ENCODE data around the gene MDC1.

The MDC1 gene

GRCh38 chr6:30744054-30744805 lies 27.1 kb upstream of the MDC1 start, which contains the start of gene IER3:
Gene IER3 (minus strand): TSS chr6:30744547. CDS start chr6:30744518, 29 bp downstream.
- H3K4me3 ChIP-seq (ENCODE audit: low read depth, low read length), result peak within 1 kb of the TSS; percentile 92
- no peaks in the 10 kb centered on the region for H3K36me3 ChIP-seq (ENCODE audit: control insufficient read depth, insufficient read depth, low read length)
- H3K4me2 ChIP-seq (ENCODE audit: low read length), result peak within 1 kb of the TSS; percentile 80
- H3K9ac ChIP-seq, result no peak within 1 kb of the TSS
- H3K79me2 ChIP-seq, result peaks cover 9% of the 10 kb centered on the region
- TF ChIP-seq, protein P1, sequence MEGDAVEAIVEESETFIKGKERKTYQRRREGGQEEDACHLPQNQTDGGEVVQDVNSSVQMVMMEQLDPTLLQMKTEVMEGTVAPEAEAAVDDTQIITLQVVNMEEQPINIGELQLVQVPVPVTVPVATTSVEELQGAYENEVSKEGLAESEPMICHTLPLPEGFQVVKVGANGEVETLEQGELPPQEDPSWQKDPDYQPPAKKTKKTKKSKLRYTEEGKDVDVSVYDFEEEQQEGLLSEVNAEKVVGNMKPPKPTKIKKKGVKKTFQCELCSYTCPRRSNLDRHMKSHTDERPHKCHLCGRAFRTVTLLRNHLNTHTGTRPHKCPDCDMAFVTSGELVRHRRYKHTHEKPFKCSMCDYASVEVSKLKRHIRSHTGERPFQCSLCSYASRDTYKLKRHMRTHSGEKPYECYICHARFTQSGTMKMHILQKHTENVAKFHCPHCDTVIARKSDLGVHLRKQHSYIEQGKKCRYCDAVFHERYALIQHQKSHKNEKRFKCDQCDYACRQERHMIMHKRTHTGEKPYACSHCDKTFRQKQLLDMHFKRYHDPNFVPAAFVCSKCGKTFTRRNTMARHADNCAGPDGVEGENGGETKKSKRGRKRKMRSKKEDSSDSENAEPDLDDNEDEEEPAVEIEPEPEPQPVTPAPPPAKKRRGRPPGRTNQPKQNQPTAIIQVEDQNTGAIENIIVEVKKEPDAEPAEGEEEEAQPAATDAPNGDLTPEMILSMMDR (IDR thresholded peaks at IDR 0.05), result peak; percentile 44
- peaks cover 9% of the 10 kb centered on the region for H3K4me1 ChIP-seq
- no peaks in the 10 kb centered on the region for H3K9me3 ChIP-seq (ENCODE audit: control insufficient read depth, low read length)
- H3K27me3 ChIP-seq (ENCODE audit: control insufficient read depth, insufficient read depth, low read length), result no peaks in the 10 kb centered on the region
- H3K27ac ChIP-seq, result peak within 1 kb of the TSS; percentile 72
- H2AFZ ChIP-seq, result peak within 1 kb of the TSS; percentile 72

DNA sequence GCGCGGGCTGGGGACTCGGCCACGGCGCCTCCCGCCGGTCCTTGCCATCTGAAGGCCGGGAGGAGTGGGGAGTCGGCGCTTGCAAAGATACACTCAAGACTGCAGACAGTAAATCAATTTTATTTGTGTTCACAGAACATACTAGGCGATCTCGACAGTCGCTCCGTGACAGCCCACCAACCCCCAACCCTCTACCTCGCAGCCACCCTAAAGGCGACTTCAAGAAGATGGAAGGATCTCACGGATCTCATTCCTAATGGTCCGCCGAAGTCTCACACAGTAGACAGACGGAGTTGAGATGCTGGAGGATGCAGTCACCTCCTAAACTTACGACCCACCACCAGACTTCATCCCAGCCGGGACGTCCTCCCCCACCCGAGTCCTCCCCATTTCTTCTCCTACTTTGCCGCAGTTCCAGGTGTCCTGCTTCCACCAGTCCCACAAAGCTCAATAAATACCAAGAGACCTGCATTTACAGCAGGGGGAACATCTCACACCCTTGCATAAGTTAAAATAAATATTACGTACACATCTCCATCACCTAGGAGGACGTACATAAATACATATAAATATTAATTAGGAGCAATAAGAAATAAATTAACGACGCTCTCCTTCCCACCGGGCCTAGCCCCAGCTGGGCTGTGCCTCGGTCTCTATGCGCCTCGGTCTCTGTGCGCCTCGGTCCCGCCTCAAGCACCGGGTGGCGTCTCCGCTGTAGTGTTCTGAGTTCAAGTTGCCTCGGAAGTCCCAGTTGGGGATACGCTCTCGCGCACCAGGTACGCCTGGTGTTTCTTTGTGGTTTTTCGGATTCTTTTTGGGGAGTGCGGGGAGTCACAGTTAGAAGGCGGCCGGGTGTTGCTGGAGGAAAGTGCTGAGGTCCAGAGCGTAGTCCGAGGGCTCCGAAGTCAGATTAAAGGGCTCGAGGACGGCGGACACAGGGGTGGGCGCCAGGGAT lies 26.3 kb upstream of the MDC1 start:
- peak overlapping the region; percentile 92 for H3K4me3 ChIP-seq (ENCODE audit: low read depth, low read length)
- no peaks in the 10 kb centered on the region for H3K27me3 ChIP-seq (ENCODE audit: control insufficient read depth, insufficient read depth, low read length)
- TF ChIP-seq, protein P1 (IDR thresholded peaks at IDR 0.05), result no peak
- peaks cover 9% of the 10 kb centered on the region for H3K4me1 ChIP-seq
- no peaks in the 10 kb centered on the region for H3K9me3 ChIP-seq (ENCODE audit: control insufficient read depth, low read length)
- no peak overlapping the region for H3K9ac ChIP-seq
- H2AFZ ChIP-seq, result peak overlapping the region; percentile 72
- H3K36me3 ChIP-seq (ENCODE audit: control insufficient read depth, insufficient read depth, low read length), result no peaks in the 10 kb centered on the region
- H3K4me2 ChIP-seq (ENCODE audit: low read length), result peak overlapping the region; percentile 80
- peak overlapping the region; percentile 72 for H3K27ac ChIP-seq
- H3K79me2 ChIP-seq, result peaks cover 9% of the 10 kb centered on the region

GRCh38 chr6:30742316-30743098 lies 25.4 kb upstream of the MDC1 start, which contains the start of gene FLOT1:
Gene FLOT1 (minus strand): TSS chr6:30742687. CDS start chr6:30742189, 498 bp downstream.
- TF ChIP-seq, protein P1 (IDR thresholded peaks at IDR 0.05), result no peak
- Histone ChIP-seq H3K27me3 (ENCODE audit: control insufficient read depth, insufficient read depth, low read length) (no peaks in the 10 kb centered on the region), H3K36me3 (ENCODE audit: control insufficient read depth, insufficient read depth, low read length) (no peaks in the 10 kb centered on the region), H3K4me1 (peaks cover 9% of the 10 kb centered on the region), H3K9me3 (ENCODE audit: control insufficient read depth, low read length) (no peaks in the 10 kb centered on the region), H3K4me2 (ENCODE audit: low read length) (peak within 1 kb of the TSS; percentile 87), H3K79me2 (peaks cover 9% of the 10 kb centered on the region), H3K4me3 (ENCODE audit: low read depth, low read length) (peak within 1 kb of the TSS; percentile 92), H3K27ac (peak within 1 kb of the TSS; percentile 72), H3K9ac (peak within 1 kb of the TSS; percentile 56), H2AFZ (peak within 1 kb of the TSS; percentile 71)

DNA sequence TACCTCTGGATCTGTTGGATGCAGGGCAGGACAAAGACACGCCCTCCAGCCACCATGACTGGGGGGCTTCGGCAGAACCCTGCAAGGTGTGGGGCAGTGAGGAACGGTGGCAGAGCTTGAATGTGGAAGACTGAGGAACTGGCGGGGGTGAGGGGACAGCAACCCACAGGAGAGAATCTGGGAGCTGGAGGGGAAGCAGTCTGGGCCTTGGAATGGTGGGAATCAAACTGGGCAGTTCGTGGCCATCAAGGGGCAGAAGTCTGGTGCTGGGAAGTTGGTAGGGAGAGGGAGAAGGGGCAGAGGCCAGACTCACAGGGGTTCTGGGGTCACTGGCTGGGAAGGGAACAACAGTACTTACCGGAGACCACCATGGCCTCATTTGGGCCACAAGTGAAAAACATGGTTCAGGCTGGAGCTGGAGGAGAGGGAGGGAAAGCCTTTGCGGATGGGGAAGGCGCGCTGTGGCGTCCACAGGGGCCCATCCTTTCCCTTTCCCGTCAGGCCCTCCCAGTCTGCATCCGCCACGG lies 24.8 kb upstream of the MDC1 start:
- Histone ChIP-seq H2AFZ (peak overlapping the region; percentile 71), H3K4me1 (peaks cover 6% of the 10 kb centered on the region), H3K9ac (no peak overlapping the region), H3K27me3 (ENCODE audit: control insufficient read depth, insufficient read depth, low read length) (no peaks in the 10 kb centered on the region), H3K4me2 (ENCODE audit: low read length) (peak overlapping the region; percentile 87), H3K79me2 (peaks cover 9% of the 10 kb centered on the region), H3K4me3 (ENCODE audit: low read depth, low read length) (peak overlapping the region; percentile 92), H3K36me3 (ENCODE audit: control insufficient read depth, insufficient read depth, low read length) (no peaks in the 10 kb centered on the region), H3K27ac (peak overlapping the region; percentile 72), H3K9me3 (ENCODE audit: control insufficient read depth, low read length) (no peaks in the 10 kb centered on the region)
- TF ChIP-seq, protein P1 (IDR thresholded peaks at IDR 0.05), result no peak
